ENCODE results near the gene UNK.

- TF ChIP-seq CTCF (IDR thresholded peaks at IDR 0.05) (no peak), POLR2A (IDR thresholded peaks at IDR 0.05) (no peak)
These were observed 27.7 kb downstream of the UNK start for GRCh38 chr17:75812096-75813013.

Data from sigmoid colon (tissue), 3 donors.